GM21825 (cell line): Measurements from ENCODE around the gene CLEC20A.

ENCODE experiments used
- ATAC-seq: cut with Tn5 transposase; IDR thresholded peaks from one replicate; pipeline ENCODE4 v1.9.1; 2021; ENCODE audit warnings: mild to moderate bottlenecking, moderate library complexity; ENCODE audit not compliant: unreplicated experiment

Gene CLEC20A

DNA sequence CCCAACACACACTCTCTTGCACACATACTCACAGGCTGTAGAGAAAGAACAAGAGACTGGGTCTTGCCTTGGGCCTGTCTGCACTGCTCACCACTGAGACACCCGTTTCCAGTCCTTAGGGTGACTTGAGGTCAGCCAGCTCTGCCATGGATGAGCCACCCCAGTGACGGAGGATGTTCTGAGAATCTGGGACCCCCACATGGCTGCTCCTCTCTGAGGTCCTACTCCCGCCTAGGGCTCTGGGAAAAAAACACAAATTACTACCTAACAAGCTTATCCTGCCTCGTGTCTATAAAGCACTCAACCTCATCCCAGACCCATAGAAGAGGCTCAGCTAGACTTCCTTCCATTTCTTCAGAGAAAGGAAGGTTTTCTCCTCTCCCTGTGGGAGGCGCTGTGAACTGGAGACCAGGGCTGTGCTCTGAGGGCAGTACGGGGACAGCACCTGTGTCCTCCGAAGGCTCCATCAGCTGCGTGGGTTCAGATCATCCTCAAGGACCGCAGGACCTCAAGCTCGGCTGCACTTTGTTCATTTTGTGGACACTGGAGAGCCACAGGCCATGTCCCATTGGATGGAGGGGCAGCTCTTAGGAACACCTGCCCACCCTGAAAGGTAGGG is 4.3 kb upstream of the CLEC20A start:
- ATAC-seq, result no peak

DNA sequence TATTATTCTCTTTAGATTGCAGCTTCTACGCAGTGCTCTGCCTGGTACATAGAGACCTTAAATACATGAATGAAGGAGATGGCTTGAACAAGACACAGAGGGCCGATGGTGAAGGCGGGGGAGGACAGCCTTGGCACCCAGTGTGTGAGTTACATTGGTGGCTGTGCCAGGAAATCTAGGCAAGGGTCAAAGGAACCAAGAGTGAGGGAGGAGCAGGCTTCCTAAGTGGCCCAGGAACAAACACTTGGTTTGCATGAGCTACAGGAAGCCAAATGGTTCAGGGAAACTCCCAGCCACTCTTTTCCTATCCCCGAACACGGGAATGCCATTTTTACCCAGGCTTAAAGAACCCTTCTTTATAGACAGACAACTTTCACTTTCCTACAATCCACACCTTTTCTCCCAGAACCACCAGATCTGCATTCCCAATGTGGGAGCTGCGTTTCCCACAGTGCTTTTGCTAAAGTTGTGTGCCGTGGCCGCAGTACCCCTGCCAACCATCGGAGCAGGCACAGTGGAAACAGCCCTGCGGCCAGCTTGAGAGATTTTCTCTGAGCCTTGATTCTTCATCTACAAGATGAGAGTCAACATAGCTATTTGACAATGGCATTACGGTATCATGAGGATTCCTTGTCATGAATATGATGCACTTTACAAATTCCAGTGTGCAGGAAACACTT is 3.5 kb upstream of the CLEC20A start:
- no peak for ATAC-seq

GRCh38 chr1:178498896-178499675 is 2.3 kb upstream of the CLEC20A start:
- ATAC-seq, result no peak

DNA sequence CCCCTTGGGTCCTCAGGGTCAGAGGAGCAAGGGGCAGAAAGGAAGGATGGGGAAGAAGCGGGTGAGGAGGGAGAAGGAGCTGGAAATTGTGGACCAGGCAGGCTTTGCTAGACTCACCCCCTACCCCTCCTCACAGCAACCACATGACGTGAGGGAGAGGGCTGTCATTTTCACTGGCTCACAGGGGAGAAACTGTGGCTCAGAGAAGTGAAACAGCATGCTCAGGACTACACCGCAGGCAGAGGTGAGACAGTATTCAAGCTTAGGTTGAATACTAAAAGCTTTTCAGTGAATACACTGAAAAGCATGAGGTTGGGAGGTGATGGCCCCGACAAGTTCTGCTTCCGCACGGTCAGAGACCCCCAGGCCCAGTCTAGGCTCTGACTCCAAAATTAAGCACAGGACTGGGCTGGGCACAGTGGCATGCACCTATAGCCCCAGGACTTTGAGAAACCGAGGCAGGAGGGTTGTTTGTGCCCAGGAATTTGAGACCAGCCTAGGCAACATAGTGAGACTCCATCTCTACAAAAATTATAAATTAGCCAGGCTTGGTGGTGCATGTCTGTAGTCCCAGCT is 1.2 kb upstream of the CLEC20A start:
- ATAC-seq, result no peak

GRCh38 chr1:178495741-178496409 is 889 bp downstream of the CLEC20A start:
- ATAC-seq, result no peak

- ATAC-seq, result no peak
Observed at GRCh38 chr1:178495158-178495557, 1.6 kb downstream of the CLEC20A start.

- no peak for ATAC-seq
Observed at GRCh38 chr1:178494569-178494971, 2.2 kb downstream of the CLEC20A start.

- no peak for ATAC-seq
Observed at GRCh38 chr1:178493301-178493741, 3.4 kb downstream of the CLEC20A start.

- no peak for ATAC-seq
Observed at GRCh38 chr1:178492341-178492740, 4.4 kb downstream of the CLEC20A start.

GRCh38 chr1:178491721-178492120 is 5.0 kb downstream of the CLEC20A start:
- ATAC-seq, result no peak

GRCh38 chr1:178490967-178491366 is 5.8 kb downstream of the CLEC20A start:
- ATAC-seq, result no peak

DNA sequence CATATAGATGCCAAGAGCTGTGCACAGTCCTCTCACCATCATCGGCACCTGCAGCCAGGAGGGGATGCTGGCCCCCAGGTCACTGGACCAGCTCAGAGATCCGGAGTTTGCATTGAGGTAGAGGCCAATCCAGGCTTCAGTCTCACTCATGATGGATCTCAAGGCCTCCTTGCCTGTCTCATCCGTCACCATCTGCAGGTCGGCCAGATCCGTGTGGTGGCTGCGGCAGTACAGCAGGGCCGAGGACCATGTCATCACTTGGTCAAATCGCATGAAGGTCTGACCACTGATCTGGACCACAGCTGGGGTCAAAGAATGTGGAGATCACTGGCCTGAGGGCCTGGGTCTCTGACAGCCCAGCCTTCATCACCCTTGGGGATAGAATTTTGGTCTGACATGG is 6.6 kb downstream of the CLEC20A start:
- no peak for ATAC-seq

- ATAC-seq, result no peak
Observed at GRCh38 chr1:178489399-178489798, 7.4 kb downstream of the CLEC20A start.

DNA sequence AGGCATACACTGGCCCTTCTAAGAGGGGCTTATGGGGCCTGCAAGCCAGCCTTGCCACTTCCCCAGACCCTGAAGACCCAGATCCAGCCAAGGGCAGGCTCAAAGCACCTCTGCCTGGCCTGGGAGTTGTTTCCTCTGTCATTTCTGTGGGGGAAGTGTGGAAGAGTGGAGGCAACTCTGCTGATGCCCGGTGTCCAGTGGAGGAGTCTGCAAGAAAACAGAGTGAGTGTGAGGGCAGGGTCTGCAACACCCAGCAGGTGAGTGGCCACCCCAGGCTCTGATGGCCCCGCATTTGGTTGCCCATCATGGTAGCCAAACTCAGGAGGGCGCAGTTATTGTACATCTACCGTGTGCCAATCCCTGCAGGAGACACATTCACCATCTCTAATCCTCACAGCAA is 8.4 kb downstream of the CLEC20A start:
- no peak for ATAC-seq

DNA sequence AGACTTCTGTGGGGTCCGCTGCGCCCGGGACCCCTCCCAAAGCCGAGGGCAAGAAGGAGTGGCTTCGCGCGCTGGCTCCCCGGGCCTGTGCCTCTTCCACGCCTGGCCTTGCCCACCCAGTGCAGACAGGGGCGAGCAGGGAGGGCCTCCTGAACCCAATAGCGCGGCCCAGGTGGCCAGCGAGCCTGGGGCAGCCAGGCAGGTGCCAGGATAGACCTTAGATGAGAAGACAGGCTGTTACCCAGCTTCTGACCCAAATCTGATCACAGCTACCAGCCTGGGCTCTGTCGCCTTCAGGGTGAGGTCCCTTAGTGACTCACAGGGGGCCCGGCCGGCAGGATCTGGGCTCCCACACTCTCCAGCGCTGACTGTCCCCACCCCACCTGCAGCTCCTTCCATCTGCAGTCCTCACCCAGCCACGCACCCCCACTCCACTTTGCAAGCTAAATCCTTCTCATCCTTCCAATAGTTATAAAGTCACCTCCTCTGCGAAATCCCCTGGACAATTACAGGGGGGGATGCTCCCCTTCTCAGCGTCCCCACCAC is 9.6 kb downstream of the CLEC20A start:
- no peak for ATAC-seq

DNA sequence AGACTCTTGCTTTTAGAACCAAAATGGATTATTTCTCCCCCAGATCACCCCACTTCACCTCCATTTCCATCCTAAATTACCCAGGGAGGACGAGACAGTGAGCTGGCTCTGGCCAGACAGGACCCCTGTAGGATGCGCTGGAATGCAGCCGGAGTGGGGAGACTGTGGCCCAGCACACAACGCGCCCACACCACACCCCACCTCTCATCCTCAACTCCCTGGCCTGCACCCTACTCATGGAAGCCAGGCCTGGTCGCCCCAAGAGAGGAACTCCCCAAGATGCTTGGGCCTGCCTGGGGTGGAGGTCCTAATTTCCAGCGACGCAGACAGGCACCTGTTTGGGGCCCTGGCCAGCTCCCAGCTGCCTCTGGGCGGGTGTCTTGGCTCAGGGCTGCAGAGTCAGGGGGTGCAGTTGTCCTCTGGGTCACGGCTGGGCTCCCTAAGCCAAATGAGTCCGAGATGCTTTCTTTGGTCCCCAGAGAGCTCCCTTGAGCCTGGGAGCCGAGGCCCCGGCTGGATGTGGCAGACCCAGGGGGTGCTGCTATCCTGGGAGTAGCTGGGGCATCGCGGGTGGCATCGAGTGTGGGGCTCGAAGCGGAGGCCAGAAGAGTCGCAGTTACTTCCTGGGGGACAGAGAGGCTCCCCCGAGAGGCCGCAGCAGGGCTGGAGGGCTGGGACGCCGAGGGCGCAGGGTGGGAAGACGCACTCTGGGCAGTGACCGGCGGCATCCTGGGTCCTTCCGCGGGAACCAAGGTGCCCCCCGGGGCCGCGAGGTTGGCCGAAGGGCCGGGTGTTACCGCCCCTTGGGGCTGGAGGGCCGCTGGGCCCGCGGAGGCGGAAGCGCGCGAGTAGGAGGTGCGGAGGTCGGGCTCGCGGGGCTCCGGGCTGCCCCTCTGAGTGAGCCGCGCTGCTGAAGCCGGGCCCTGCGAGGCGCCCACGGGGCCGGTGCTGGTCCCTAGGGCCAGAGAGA is 10.4 kb downstream of the CLEC20A start:
- peak; percentile 53 for ATAC-seq

GRCh38 chr1:178485541-178485981 is 11.2 kb downstream of the CLEC20A start:
- no peak for ATAC-seq

DNA sequence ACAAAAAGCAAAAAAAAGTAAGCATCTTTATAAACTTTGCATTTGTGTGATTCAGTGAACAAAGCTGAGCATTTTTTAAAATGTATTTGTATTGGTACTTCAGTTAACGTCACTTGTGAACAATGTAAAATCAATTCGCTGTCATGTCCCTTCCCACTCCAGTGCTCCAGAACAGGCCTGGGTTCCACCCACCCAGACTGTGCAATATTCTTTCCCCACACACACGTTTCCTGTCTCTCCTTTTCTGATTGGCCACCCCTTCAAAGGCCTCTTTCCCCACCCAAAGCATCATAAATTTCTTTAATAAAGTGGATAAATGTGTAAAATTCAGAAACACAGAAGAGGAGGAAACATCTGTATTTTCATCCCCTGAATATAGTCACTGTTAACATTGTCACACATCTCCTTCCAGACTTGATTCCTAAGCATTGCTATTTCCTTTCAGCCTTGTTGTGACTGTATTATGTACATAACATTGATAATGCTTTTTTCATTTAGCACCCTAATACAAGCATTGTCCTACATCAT is 12.0 kb downstream of the CLEC20A start:
- no peak for ATAC-seq

DNA sequence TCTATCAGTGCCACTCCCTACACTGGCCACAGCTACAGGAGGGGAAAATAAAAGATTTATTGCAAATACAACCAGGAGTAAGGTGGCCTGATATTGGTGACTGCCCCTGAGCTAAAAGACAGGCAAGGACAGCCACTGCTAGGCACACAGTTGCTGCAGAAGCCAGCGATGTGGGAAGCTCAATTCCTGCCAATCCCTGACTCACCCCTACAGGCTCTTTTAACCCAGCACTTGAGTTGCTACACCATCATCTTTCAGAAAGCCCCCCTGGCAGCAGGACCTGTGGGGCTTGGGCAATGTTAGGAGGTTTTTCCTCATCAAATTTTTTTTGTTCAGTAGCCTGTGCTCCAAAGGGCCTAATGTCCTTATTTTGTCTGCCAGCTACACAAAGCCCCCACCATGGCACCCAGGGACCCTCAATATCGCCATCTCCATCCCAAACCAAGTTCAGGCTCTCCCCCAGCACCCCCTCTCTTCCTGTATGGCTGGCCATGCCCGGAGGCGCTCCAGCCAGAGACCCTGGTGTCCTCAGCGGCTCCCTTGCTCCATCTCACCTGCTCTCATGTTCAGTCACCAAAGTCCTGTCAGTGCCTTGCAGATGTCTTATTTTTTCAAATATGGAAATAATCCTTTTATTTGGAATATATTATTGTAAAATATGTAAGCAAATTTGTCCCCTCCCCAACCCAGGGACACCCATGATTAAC is 13.4 kb downstream of the CLEC20A start:
- ATAC-seq, result no peak
